HG02610 (cell line): Measurements from ENCODE around the gene RGS9BP.
"Not testable (repeated sequence)": the region's sequence is repeated elsewhere in the genome, so short reads cannot be mapped to it uniquely, and the experiment has no call there.

Experiments
- ATAC-seq: cut with Tn5 transposase; IDR thresholded peaks from one replicate; pipeline ENCODE4 v1.9.1; 2021; ENCODE audit warnings: mild to moderate bottlenecking, moderate library complexity; ENCODE audit not compliant: unreplicated experiment

RGS9BP gene, protein sequence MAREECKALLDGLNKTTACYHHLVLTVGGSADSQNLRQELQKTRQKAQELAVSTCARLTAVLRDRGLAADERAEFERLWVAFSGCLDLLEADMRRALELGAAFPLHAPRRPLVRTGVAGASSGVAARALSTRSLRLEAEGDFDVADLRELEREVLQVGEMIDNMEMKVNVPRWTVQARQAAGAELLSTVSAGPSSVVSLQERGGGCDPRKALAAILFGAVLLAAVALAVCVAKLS

GRCh38 chr19:32675720-32676185 is at the start of gene RGS9BP:
Gene RGS9BP (plus strand): TSS chr19:32675848. CDS start chr19:32676264, 416 bp downstream.
- peak; percentile 20 for ATAC-seq

DNA sequence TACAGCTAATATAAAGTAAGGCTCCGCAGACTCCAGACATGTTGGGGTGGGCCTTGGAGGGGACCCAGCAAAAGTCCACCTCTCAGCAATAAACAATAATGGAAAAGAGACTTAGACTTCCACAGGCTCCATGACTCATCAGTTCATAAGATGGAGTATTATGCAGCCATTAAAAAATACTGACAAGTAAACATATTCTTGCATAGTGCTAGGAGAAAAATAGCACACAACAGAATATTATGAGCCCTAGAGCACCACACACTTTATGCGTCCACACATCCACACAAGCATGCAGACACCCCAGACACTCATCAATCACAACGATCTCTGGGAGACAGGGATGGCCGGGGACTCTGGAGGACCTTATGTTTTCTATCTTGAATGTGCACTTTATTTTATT is 48.7 kb upstream of the RGS9BP start:
- no peak for ATAC-seq

- no peak for ATAC-seq
Measured at GRCh38 chr19:32627714-32628270, 47.9 kb upstream of the RGS9BP start.

DNA sequence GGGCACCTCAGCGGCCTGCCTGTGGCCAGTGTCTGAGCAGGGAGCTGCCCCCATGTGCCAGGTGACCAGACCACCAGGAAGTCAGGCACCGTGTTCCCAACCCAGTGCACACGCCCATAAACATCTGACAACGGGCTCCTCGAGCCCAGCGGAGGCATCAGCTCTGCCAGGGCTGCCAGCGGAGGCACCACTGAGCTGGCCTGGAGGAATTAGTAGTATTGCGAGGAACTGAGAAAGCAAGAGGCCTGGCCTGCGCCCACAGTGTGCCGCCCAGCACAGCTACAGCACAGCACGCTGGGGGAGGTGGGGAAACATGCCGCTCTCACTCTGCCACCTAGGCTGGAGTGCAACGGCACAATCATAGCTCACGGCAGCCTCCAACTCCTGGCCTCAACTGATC is 45.3 kb upstream of the RGS9BP start:
- no peak for ATAC-seq

DNA sequence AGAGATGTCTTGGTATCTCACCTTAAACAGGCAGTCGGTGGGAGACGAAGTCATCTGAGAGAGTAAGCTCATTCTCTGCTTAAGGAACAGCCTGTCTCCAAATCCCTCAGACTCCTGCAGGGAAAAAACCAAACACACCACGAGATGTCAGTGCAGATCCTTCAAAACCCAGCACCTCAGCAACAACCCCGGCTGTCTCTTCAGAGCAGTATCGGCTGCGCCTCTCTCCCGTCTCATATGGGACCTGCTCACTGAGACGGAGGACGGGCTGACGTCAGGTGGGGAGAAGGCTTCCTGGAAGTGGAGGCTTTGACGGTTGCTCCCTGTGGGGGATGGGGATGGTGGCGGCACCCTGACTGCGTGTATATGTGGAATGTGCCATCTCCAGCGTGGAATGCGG is 44.3 kb upstream of the RGS9BP start:
- ATAC-seq, result no peak

DNA sequence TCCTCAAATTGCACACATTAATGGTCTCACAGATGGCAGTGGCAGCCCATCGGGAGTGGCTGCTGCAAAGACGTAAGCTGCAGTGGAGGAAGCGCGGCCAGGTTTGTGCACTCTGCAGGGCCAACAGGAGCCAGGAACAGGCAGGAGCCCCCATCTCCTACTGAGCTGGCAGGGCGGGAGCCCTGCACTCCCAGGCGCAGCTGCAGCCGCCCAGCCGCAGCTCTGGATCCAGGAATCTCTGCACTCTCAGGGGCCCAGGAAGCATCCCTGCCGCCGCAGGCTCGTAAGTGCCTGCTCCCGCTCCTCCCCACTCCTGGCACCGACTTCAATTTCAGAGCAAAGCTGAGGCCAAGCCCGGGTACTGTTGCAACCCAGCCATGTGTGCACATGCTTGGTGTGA is 38.2 kb upstream of the RGS9BP start:
- no peak for ATAC-seq

DNA sequence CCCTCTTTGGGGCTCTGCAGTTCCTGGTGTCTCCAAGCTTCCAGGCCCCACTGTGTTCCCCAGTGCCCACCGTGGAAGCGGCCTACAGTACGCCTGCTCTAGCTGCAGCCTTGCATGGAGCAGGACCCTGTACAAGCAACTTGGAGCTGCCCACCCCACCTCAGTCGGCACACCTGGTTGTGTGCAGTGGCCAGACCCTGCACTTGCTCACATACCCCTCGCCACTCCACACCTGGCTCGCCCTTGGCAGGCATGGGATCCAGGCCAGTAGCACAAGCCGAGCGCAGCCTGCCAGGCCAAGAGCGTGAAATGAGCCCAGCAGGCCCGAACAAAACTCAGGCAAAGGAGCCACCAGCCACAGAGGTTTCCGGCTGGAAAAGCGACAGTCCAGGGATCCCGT is 37.0 kb upstream of the RGS9BP start:
- no peak for ATAC-seq

- no peak for ATAC-seq
Measured at GRCh38 chr19:32642771-32643170, 32.9 kb upstream of the RGS9BP start.

GRCh38 chr19:32646556-32646955 is 29.1 kb upstream of the RGS9BP start:
- no peak for ATAC-seq

- ATAC-seq, result no peak
Measured at GRCh38 chr19:32647361-32647760, 28.3 kb upstream of the RGS9BP start.

GRCh38 chr19:32649751-32650150 is 25.9 kb upstream of the RGS9BP start:
- ATAC-seq, result no peak

- no peak for ATAC-seq
Measured at GRCh38 chr19:32650671-32651070, 25.0 kb upstream of the RGS9BP start.

DNA sequence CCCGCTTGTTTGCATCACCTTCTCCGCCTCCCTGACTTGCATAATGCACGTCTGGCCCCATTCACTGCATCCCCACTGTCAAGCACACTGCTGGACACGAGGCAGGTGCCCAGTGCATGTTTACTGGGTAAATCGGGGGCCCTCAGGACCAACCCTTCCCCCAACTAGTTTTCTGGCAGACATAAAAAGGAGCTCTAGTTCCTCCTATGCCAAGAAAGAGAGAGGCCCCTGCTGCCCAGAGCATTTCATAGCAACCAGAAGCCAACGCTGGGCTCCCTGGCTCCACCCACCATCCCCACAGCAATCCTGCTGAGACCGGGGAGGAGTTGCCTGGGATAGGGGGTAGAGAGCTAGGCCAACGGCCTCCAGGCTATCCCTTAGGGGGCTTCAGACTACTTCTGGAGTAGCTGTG is 23.9 kb upstream of the RGS9BP start:
- no peak for ATAC-seq

GRCh38 chr19:32652331-32652730 is 23.3 kb upstream of the RGS9BP start:
- ATAC-seq, result not testable (repeated sequence)

DNA sequence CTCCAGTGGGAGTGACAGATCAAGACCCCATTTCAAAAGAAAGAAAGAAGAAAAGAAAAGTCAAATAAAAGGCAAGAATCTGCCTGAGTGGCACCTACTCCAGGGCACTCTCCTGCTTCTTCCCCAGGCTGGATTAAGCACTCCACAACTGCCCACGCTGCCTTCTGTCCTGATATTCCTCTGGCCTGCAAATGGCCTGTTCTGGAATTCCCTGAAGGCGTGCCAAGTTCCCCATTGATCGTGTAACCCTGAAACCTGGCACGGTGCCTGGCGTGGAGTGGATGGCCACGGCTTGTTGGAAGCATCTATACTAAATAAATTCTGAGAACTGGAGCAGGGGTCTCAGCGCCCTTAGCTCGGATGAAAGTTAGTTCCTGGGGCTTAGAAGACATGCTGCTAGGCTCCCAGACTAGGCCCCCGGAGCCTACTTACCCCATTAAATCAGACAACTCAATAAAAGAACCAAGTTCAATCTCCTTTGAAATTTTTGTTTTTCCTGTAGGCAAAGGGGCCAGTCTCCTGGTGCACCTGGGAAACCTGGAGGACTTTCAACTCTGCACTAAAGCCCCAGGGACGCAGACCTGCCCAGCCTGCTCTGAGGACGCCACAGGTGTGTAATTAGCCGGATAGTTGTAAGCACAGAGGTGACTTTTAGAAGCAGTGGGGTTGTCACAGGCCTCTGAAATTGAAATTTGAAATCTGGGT is 22.6 kb upstream of the RGS9BP start:
- no peak for ATAC-seq

- no peak for ATAC-seq
Measured at GRCh38 chr19:32653599-32653915, 22.1 kb upstream of the RGS9BP start.

DNA sequence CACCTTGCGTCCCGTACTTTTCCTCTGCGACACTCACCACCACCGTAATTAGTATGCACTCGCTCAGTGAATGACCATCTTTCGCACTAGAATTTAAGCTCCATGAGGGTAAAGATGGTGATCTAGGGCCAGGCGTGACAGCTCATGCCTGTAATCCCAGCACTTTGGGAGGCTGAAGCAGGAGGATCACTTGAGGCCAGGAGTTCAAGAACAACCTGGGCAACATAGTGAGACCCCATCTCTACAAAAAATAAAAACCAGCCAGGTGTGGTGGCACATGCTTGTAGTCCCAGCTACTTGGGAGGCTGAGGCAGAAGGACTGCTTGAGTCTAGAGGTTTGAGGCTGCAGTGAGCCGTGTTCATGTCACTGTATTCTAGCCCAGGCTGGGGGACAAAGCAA is 19.3 kb upstream of the RGS9BP start:
- not testable (repeated sequence) for ATAC-seq

DNA sequence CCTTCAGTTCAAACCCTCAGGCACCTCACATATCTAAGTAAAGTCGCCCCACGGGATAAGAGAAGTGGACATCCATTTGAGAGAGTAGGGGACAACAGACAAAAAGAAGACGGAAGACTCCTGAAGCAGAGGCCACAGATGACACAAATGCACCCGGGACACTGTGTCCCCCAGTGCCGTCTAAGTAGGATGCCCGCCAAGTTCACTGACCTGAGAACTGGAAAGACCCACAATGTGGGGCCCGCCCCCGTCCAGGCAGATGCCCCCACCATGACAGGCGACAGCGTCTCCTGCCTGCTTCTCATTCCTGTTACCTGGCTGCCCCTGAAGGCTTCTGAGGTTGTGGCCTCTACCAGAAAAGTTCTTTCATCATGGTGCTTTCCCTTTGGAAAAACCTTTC is 17.6 kb upstream of the RGS9BP start:
- ATAC-seq, result no peak

- no peak for ATAC-seq
Measured at GRCh38 chr19:32658527-32658926, 17.1 kb upstream of the RGS9BP start.

DNA sequence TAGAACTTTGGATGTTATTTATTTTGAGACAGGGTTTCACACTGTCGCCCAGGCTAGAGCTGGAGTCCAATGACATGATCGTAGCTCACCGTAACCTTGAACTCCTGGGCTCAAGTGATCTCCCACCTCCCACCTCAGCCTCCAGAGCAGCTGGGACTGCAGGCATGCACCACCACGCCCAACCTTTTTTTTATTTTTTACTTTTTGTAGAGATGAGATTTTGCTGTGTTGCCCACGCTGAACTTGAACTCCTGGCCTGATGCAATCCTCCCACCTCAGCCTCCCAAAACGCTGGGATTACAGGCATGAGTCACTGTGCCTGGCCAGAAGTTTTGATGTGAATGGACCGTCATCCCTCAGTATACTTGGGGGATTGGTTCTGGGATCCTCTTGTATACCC is 14.3 kb upstream of the RGS9BP start:
- ATAC-seq, result no peak

DNA sequence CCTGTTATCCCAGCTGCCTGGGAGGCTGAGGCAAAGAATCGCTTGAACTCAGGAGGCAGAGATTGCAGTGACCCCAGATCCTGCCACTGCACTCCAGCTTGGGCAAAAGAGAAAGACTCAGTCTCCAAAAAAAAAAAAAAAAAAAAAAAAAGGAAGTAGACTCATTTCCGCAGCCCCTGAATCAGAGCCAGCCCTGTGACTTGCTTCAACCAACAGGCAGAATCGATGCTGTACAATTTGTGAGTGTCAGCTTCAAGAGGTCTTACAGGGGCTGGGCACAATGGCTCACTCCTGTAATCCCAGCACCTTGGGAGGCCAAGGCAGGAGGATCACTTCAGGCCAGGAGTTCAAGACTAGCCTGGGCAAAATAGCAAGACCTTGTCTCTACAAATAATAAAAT is 13.5 kb upstream of the RGS9BP start:
- no peak for ATAC-seq

- no peak for ATAC-seq
Measured at GRCh38 chr19:32666084-32666483, 9.6 kb upstream of the RGS9BP start.
